Measurements from ENCODE around the gene DCAF6.

- TF ChIP-seq POLR2A (IDR thresholded peaks at IDR 0.05): no peak
- TF ChIP-seq CTCF (IDR thresholded peaks at IDR 0.05): no peak
- no peak for TF ChIP-seq POLR2AphosphoS5 (IDR thresholded peaks at IDR 0.05)
- no peak for TF ChIP-seq EP300 (IDR thresholded peaks at IDR 0.05)
Measured at GRCh38 chr1:167905671-167906070, 30.8 kb upstream of the DCAF6 start.
